DND-41 (cell line): ENCODE data around the gene TFF3.

ENCODE experiments used
- CTCF ChIP-seq: IDR thresholded peaks from 2 replicates; pipeline ENCODE4 v1.5.1; 2012; ENCODE audit warnings: borderline replicate concordance, low read length, moderate library complexity, mild to moderate bottlenecking; ENCODE audit not compliant: poor library complexity, severe bottlenecking; ENCODE audit errors: extremely low read depth
- EZH2 ChIP-seq: IDR thresholded peaks from 3 replicates; pipeline ENCODE4 v1.6.1; 2012; ENCODE audit warnings: borderline replicate concordance, low read depth, mild to moderate bottlenecking, moderate library complexity, low read length, inconsistent platforms; ENCODE audit not compliant: severe bottlenecking

GRCh38 chr21:42298237-42298636 is 17.0 kb downstream of the TFF3 start:
- no peak for TF ChIP-seq CTCF
- TF ChIP-seq EZH2 = no peak
